Cortex of kidney (tissue), 1 donor: ENCODE results near the gene MPO.

Source experiments
- DNase-seq: peaks from one replicate; lab custom pipeline; 2025; lab: John Stamatoyannopoulos, UW

Gene MPO

DNA sequence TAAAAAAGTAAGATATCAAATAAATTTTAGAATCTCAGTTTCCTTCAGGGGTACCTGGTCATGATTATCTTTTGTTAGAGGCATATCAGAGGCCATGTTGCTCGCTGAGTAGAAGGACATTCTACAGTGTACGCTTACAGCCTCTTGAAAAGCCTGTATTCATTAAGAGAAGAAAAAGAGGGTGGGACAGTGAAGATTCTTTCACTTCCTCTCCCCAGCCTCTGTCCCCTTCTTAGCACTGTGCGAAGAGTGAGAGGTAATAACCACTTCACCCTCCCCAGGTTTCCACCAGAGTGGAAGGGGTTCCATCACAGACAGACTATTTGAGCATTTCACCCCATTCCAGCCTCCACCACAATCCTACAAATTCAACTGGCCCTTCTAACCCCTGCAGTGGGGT, 47.2 kb downstream of the MPO start:
- no peak for DNase-seq

DNA sequence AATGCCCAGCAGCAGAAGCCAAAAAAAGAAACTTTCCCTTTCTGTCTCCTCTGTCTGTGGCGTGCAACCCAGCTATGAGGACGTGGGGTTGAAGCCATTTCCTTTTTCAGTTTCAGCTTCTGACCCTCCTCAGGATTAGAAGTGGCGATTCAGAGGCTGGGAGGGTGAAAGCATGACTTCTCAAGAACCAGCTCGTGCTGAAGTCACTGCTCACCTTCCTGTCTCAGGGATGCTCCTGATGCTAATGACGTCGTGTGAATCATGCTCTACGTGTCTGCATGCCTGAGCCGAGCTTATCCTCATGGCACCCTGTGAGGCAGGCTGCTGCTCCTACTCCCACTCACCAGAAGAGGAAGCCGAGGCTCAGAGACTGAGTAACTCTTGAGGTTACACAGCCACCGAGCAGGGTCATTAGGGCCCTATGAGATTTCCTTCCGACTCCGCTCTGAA, 48.0 kb downstream of the MPO start:
- DNase-seq, result no peak

DNA sequence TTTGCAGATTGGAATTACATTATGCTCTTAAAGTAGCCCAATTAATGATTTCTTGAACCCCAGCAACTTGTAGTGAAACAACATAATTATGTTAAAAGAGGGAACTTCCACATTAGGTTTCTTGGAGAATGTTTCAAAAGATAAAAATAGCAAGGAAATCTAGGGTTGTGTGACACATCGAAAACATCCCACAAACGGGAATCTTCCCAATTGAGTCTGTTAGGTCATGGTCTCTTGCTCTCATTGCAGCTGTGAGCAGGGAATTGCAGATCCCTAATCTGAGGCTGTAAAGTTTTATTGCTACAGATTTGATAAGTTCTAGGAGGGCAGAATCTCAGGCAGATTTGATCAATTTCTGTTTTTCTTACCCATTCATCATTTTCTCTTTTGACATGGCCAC, 49.1 kb downstream of the MPO start:
- no peak for DNase-seq

DNA sequence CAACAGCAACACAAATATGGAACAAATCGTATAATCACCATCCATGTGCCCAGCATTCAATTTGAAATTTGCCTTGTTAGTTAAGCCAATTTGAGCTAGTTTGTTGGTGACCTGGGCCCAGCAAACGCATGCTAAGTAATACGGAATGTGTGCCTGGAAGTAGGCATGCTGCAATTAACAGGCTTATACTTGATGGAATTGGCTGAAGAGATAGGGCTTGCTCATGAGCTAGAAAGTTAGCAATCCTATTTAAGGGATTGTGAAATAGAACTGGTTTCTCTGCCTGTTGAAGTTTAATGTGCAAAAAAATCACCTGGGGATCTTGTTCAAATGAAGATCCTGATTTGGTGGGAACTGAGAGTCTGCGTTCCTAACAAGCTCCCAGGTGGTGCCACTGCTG, 50.9 kb downstream of the MPO start:
- no peak for DNase-seq

DNA sequence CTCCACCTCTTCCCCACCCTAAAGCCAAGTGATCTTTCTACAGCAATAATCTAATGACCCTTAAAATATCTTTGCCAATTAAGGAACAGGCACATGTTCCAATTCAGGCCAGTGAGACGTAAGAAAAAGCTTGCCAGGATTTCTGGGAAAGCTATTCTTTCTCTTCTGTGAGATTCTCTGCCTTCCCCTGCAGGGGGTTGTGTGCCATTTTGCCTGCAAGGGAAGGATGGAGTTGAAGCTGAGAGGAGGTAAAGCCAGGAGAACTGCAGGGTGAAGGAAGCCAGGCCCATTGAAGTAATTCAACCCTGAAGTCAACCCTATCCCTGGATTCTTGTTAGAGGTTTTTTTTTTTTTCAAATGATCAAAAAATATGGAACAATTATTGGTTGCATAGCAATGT, 51.4 kb downstream of the MPO start:
- DNase-seq, result no peak

DNA sequence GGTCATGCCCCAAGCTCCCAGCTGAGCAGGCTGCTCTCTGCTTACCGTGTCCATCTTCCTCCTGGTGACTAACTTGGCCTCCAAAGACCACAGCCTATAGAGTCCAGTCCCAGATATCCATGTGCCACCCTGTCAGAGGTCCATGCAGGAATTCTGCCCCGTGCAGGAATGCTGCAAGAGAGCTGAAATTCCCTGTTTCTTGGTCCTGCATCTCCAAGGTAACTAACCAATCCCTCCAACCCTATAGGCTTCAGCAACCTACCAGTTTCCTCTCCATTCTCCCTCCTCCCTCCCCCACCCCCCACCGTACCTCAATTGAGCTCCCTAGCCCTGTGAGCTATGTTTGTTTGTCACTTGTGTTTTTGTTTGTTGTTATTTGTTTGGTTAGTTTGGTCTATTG, 52.1 kb downstream of the MPO start:
- DNase-seq, result no peak

DNA sequence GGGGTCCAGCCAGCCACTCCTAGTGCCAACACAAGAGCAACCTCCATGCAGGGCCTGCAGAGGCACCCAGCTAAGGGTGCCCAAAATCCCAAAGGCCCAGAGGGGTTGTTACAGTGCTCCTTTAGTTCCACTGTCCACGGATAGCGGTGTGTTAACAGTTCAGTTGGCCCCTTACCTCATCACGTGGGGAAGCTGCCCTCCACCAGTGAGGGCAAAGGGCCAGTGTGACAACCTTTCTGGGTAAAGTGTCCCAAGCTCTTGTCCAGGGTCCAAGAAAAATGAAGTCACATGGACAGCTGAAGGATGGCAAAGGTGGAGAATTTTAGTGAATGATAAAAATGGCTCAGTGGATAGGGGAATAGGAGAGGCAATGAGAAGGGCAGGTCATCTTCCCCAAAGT, 53.0 kb downstream of the MPO start:
- DNase-seq, result no peak

DNA sequence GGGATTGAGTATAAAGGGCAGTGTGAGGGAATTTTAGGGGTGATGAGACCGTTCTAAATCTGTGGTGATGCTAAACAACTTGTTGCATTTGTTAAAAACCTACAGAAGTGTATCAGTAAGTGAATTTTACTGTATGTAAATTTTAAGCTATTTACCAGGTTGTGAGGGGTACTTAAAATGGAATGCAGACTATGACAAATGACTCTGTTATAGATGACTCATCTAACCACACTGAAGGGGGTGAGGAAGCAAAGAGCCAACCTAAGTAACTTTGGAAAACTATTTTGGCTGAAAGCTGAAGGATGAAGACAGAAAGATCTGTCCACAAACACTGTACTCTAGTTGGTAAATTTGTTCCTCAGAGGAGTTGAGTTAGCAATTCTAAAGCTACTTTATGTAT, 56.4 kb downstream of the MPO start:
- DNase-seq, result no peak
